Testis (tissue), 2 donors: ENCODE results near the gene IL20RA.

Experiments
- POLR2A ChIP-seq: fragments of 450-650 bp; IDR thresholded peaks from one replicate; pipeline ENCODE4 v1.6.1; 2017; ENCODE audit warnings: antibody characterized with exemption, mild to moderate bottlenecking, moderate library complexity
- TF ChIP-seq, protein P1 (sequence below), 3 experiments: fragments of 450-650 bp in 2 of 3; fragments of 200-600 bp in 1 of 3; sonication (generic) in 1 of 3; IDR thresholded peaks; one replicate each; pipeline ENCODE4 v1.5.1; 2016 to 2019; ENCODE audit warnings: antibody characterized with exemption in 3 of 3, mild to moderate bottlenecking in 2 of 3, moderate library complexity in 1 of 3

DNA sequence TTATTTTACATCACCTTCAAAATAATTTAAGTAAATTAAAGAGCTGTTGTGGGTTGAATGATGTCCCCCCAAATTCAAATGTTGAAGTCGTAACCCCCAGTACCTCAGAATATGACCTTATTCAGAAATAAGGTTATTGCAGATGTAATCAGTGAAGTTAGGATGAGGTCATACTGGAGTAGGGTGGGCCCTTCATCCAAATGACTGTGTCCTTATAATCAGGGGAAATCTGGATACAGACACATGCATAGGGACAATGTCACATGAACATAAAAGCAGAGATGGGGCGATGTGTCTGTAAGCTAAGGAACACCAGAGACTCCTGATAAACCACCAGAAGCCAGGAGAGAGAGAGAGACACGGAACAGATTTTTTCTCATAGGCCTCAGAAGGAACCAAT lies 13.3 kb upstream of the IL20RA start:
- TF ChIP-seq, protein P1, sequence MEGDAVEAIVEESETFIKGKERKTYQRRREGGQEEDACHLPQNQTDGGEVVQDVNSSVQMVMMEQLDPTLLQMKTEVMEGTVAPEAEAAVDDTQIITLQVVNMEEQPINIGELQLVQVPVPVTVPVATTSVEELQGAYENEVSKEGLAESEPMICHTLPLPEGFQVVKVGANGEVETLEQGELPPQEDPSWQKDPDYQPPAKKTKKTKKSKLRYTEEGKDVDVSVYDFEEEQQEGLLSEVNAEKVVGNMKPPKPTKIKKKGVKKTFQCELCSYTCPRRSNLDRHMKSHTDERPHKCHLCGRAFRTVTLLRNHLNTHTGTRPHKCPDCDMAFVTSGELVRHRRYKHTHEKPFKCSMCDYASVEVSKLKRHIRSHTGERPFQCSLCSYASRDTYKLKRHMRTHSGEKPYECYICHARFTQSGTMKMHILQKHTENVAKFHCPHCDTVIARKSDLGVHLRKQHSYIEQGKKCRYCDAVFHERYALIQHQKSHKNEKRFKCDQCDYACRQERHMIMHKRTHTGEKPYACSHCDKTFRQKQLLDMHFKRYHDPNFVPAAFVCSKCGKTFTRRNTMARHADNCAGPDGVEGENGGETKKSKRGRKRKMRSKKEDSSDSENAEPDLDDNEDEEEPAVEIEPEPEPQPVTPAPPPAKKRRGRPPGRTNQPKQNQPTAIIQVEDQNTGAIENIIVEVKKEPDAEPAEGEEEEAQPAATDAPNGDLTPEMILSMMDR (IDR thresholded peaks at IDR 0.05), result no peak
- TF ChIP-seq POLR2A, result no peak
